H1 (cell line): Measurements from ENCODE around the gene ZBTB37. TPM values are rescaled to one million over a fixed set of nuclear protein-coding genes. Genes with fewer than 3 reads are reported as not detected.
A peak's percentile ranks its signal among the peaks of the same experiment; 100 is the strongest.

Experiments
- ASH2L ChIP-seq: fragments of 200-600, 300-600 bp; sonication (generic); IDR thresholded peaks from one replicate; pipeline ENCODE4 v1.7.1; 2017; ENCODE audit warnings: low read length
- BACH1 ChIP-seq: IDR thresholded peaks from 2 replicates; pipeline ENCODE4 v1.6.1; 2012; ENCODE audit warnings: low read length, improper control_type of control experiment
- BCL11A ChIP-seq, 2 experiments: IDR thresholded peaks; one replicate each; pipeline ENCODE4 v1.6.1; 2011; ENCODE audit warnings: low read depth in 2 of 2, low read length in 2 of 2, mild to moderate bottlenecking in 2 of 2
- CHD1 ChIP-seq: IDR thresholded peaks from 2 replicates; pipeline ENCODE4 v1.6.1; 2012; ENCODE audit warnings: low read depth, low read length, improper control_type of control experiment
- CREB1 ChIP-seq: IDR thresholded peaks from 2 replicates; pipeline ENCODE4 v1.6.1; 2012; ENCODE audit warnings: inconsistent platforms
- CTCF ChIP-seq, 3 experiments: IDR thresholded peaks; 1 replicate in 2 of 3; 2 replicates in 1 of 3; pipeline versions ENCODE4 v1.5.1 to v1.6.1; 2011; ENCODE audit warnings: low read length in 3 of 3, mild to moderate bottlenecking in 3 of 3, inconsistent platforms in 2 of 3, low read depth in 1 of 3, moderate library complexity in 1 of 3; ENCODE audit not compliant: insufficient read depth in 1 of 3; ENCODE audit errors: control extremely low read depth in 1 of 3
- EZH2 ChIP-seq: fragments of 200-600 bp; sonication (generic); IDR thresholded peaks from 2 replicates; pipeline ENCODE4 v1.7.1; 2012; ENCODE audit warnings: low read depth, mild to moderate bottlenecking, moderate library complexity, low read length, inconsistent platforms; ENCODE audit not compliant: severe bottlenecking
- HDAC6 ChIP-seq: IDR thresholded peaks from one replicate; pipeline ENCODE4 v1.7.1; 2012; ENCODE audit warnings: low read depth, mild to moderate bottlenecking, inconsistent platforms, low read length, moderate library complexity
- KDM4A ChIP-seq: IDR thresholded peaks from one replicate; pipeline ENCODE4 v1.7.1; 2012; ENCODE audit warnings: low read depth, mild to moderate bottlenecking, moderate library complexity, low read length, inconsistent platforms; ENCODE audit not compliant: severe bottlenecking
- NANOG ChIP-seq: IDR thresholded peaks from 2 replicates; pipeline ENCODE4 v1.6.1; 2011; ENCODE audit warnings: low read length, low read depth, mild to moderate bottlenecking, inconsistent platforms; ENCODE audit not compliant: insufficient read depth, poor library complexity, severe bottlenecking
- PHF8 ChIP-seq: fragments of 200-600 bp; sonication (generic); conservative IDR thresholded peaks from 2 replicates; pipeline ENCODE4 v1.7.1; 2012; ENCODE audit warnings: low read depth, mild to moderate bottlenecking, inconsistent platforms, low read length, moderate library complexity
- POLR2A ChIP-seq, 2 experiments: IDR thresholded peaks; 1 replicate in 1 of 2; 2 replicates in 1 of 2; pipeline ENCODE4 v1.6.1; 2011; ENCODE audit warnings: low read depth in 2 of 2, low read length in 2 of 2, mild to moderate bottlenecking in 2 of 2; ENCODE audit errors: control extremely low read depth in 1 of 2
- RAD21 ChIP-seq, 2 experiments: IDR thresholded peaks in 1 of 2; conservative IDR thresholded peaks in 1 of 2; 2 replicates each; pipeline ENCODE4 v1.6.1; 2011; ENCODE audit warnings: low read depth in 2 of 2, low read length in 2 of 2, improper control_type of control experiment in 1 of 2, inconsistent platforms in 1 of 2, mild to moderate bottlenecking in 1 of 2, moderate library complexity in 1 of 2
- RBBP5 ChIP-seq: IDR thresholded peaks from 2 replicates; pipeline ENCODE4 v1.7.1; 2012; ENCODE audit warnings: low read depth, mild to moderate bottlenecking, inconsistent platforms, low read length, moderate library complexity, borderline replicate concordance
- SAP30 ChIP-seq: fragments of 300-600 bp; sonication (generic); IDR thresholded peaks from 2 replicates; pipeline ENCODE4 v1.7.1; 2012; ENCODE audit warnings: low read length, moderate library complexity, mild to moderate bottlenecking, inconsistent platforms; ENCODE audit not compliant: insufficient read depth, insufficient replicate concordance
- SIRT6 ChIP-seq: IDR thresholded peaks from one replicate; pipeline ENCODE4 v1.7.1; 2012; ENCODE audit warnings: low read length, inconsistent platforms
- SP1 ChIP-seq: IDR thresholded peaks from 2 replicates; pipeline ENCODE4 v1.6.1; 2011; ENCODE audit warnings: low read depth, low read length
- SUZ12 ChIP-seq: fragments of 200-600 bp; sonication (generic); IDR thresholded peaks from 2 replicates; pipeline ENCODE4 v1.6.1; 2012; ENCODE audit warnings: mild to moderate bottlenecking, inconsistent platforms, low read length, moderate library complexity, mixed read lengths
- TBP ChIP-seq: IDR thresholded peaks from 2 replicates; pipeline ENCODE4 v1.6.1; 2011; ENCODE audit warnings: low read depth, low read length, improper control_type of control experiment
- TEAD4 ChIP-seq: IDR thresholded peaks from 2 replicates; pipeline ENCODE4 v1.6.1; 2012; ENCODE audit warnings: low read depth, low read length, inconsistent platforms, mixed read lengths
- USF2 ChIP-seq: IDR thresholded peaks from 2 replicates; pipeline ENCODE4 v1.6.1; 2011; ENCODE audit warnings: low read length, improper control_type of control experiment
- polyA plus RNA-seq, 7 experiments: library from polyadenylated mRNA; depleted of rRNA in 3 of 7; stranded (reverse) in 5 of 7; unstranded in 2 of 7; fragments of >200 nt in 5 of 7; fragments of 200-250 nt in 2 of 7; gene quantifications; 1 replicate in 5 of 7; 2 replicates in 1 of 7; 4 replicates in 1 of 7; pipeline versions ENCODE4 v1.2.1 to v1.2.3, GENCODE V29; 2011 to 2013; ENCODE audit warnings: missing spikeins in 2 of 7, mixed read lengths in 2 of 7
- total RNA-seq: library from RNA; stranded (reverse); fragmentation: NEBNext Ultra II Directional; extraction: Animal tissue kit (Norgen Biotek cat#: 25700); gene quantifications from 2 replicates; pipeline ENCODE4 v1.2.1, GENCODE V29; 2021

ZBTB37 gene
- total and polyA plus RNA-seq, 2 of the 8 experiments (the other 6 are each of a cell fraction or from before 2014, with no cell fraction given), result 1.7 to 12.5 TPM

- TF ChIP-seq HDAC6, result no peak
- TF ChIP-seq EZH2, result no peak
- TF ChIP-seq KDM4A, result peak; percentile 83
- no peak for TF ChIP-seq SUZ12
- no peak for TF ChIP-seq SP1
- TF ChIP-seq POLR2A (IDR thresholded peaks at IDR 0.05; ENCODE audit: control extremely low read depth in 1 of 2, low read depth in 2 of 2, low read length in 2 of 2), result peak; percentile 63 to 85
- peak; percentile 87 for TF ChIP-seq PHF8
- TF ChIP-seq RBBP5, result 0 out of 2 replicates have a peak, but pooled peaks have one; percentile 34
- no peak; a peak in 1 of 4 replicates for TF ChIP-seq RAD21 (IDR thresholded peaks at IDR 0.05 in 1 of 2, conservative IDR thresholded peaks at IDR 0.05 in 1 of 2; ENCODE audit: low read depth in 2 of 2, low read length in 2 of 2)
- TF ChIP-seq TEAD4, result 0 out of 2 replicates have a peak, but pooled peaks have one; percentile 26
- peak; percentile 77 for TF ChIP-seq TBP
- TF ChIP-seq BCL11A (IDR thresholded peaks at IDR 0.05; ENCODE audit: low read depth in 2 of 2, low read length in 2 of 2), result no peak
- peak; percentile 53 for TF ChIP-seq BACH1
- TF ChIP-seq CTCF (IDR thresholded peaks at IDR 0.05; ENCODE audit: control extremely low read depth in 1 of 3, insufficient read depth in 1 of 3, low read depth in 1 of 3, low read length in 3 of 3), result no peak
- no peak for TF ChIP-seq CHD1
- peak; percentile 96 for TF ChIP-seq CREB1
- peak; percentile 5 for TF ChIP-seq SAP30
- peak; percentile 94 for TF ChIP-seq ASH2L
- no peak for TF ChIP-seq NANOG
- TF ChIP-seq USF2, result no peak
- no peak for TF ChIP-seq SIRT6
Observed at GRCh38 chr1:173824315-173825081, 43.7 kb upstream of the ZBTB37 start, which contains the start of the genes CENPL and DARS2 (continued).
